NCI-H526 (cell line): ENCODE measurements around the gene CELF4.
A peak's percentile ranks its signal among the peaks of the same experiment; 100 is the strongest.

Experiments used
- DNase-seq, 2 experiments: peaks; one replicate each; lab custom pipeline; 2025; lab: John Stamatoyannopoulos, UW

CELF4 gene

DNA sequence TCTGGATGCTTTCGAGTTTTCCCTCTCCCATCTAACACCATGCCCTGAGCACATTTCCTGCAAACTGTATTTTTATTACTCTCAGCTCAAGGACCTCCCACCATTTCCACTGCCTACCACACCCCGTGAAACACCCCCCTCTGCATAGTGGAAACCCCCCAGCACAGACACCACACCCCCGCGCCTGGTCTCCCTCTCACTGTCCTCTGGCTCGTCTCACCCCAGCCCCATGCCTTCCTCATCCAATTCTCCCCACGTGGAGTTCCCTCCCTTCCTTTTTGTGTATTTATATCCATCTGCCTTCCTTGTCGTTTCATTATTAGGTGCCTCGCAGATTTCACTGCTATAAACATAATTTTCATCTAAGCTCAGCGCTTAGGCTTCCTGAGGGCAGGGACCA lies 307.5 kb downstream of the CELF4 start:
- DNase-seq = no peak

DNA sequence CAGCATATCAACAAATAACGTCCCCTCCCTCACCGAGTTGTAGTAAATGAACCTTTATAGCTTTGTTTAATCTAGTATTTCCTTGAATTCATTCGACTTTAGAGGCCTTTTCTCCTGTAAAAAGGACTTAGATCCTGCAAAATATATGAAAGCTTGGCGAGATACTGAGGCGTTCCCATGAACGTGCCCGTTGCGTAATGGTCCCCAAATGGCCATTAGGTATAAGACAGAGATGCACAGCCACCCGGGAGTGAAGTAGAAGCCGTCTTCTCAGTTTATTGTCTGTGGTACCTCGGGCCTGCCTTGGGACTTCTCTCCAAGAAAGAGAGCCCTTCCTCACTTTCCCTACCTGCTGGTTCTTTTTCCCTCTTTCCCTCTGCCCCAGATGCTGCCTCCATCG lies 310.6 kb downstream of the CELF4 start:
- DNase-seq = no peak

- peak in 1 of 2 experiments; percentile 59 for DNase-seq
Measured at GRCh38 chr18:37254236-37254754, 311.3 kb downstream of the CELF4 start.

- DNase-seq = peak in 1 of 2 experiments; percentile 83
Measured at GRCh38 chr18:37253394-37254235, 312.0 kb downstream of the CELF4 start.

DNA sequence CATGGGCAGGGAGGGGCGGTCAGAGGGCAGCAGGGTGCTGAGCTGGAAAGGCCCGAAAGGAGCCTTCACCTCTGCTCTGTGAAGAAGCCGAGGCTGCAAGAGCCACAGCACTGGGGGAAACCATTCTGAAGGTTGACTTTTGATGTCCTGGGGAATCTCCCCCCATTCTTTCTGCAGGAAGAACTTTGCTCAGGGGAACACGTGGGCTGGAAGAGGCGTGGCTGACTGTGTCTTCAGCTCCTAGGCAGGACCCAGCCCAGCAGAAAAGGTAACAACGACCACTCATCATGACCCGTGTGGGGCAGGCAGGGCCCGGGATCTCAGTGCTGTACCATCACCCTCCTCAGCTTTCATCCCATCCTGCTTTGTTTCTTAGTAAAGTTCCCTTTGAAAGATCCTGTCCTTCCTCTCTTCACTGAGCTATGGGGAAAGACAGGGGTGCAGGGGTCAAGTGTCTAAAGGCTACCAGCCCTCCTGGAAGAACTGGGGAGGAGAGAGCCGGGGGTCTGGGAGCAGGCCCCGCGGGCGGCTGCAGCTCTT lies 312.7 kb downstream of the CELF4 start:
- DNase-seq = peak in 1 of 2 experiments; percentile 42

DNA sequence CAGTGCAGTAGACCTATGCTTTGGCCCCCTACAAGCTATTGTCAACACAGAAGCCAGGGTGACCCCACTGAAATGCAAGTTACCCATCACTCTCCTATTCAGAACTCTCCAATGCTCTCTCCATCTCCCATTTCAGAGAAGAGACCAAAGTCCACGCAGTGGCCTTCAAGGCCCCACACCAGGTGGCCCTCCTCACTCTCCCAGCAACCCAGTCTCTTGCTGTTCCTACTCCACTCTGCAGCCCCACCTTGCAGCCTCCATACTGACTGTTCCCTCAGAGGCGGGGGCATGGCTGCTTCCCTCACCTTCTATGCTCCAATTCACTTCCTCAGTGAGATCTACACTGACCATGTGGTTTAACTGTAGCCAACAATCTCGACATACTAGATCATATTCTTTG lies 313.3 kb downstream of the CELF4 start:
- DNase-seq = no peak

DNA sequence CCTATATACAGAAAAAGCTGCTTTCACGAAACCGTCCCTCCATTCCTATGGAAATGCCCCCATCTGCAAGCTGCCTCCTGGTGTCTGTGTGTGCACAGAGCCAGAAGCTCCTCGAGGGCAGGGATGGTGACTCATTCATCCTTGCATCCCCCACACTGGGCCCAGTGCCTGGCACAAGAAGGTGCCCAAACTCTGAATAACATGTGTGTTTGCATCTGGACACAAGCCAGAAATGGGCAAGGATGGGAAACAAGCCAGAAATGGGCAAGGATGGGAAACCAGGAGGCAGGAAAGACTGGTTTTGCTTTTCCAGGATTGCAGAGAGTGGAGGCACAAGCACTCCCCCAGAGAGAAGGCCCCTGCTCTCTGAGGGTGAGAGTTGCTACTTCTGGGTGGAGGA lies 313.9 kb downstream of the CELF4 start:
- DNase-seq = no peak

- no peak for DNase-seq
Measured at GRCh38 chr18:37249895-37250618, 315.5 kb downstream of the CELF4 start.

GRCh38 chr18:37249171-37249886 lies 316.3 kb downstream of the CELF4 start:
- no peak for DNase-seq

- DNase-seq = no peak
Measured at GRCh38 chr18:37248281-37248680, 317.3 kb downstream of the CELF4 start.

DNA sequence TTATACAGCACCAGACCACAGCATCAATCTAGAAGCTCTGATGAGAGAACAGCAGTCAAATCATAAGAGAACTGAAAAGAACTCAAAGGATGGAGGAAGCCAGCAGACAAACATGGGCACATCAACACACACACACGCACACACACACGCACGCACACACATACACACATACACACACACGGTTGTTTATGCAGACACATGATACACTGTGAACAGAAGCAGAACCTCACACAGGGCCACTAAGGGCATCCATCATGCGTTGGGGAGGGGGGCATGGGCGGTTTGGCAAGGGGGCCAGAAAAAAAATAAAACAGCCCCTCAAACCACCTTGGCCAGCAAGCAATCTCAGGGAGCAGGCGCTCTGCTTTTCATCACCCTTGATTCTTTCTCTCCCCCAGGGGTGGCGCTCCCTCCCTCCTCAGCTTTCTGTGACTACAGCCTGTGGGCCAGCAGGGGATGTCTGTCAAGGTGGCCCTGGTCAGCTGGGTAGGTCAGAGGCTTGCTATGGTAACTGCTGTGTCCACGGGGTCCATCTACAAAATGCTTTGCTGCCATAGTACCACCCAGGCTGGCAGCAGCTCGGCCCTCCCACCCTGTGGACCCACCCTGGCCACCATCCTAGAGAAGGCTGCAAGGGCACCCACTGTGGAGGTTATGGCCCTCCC lies 318.0 kb downstream of the CELF4 start:
- DNase-seq = no peak

DNA sequence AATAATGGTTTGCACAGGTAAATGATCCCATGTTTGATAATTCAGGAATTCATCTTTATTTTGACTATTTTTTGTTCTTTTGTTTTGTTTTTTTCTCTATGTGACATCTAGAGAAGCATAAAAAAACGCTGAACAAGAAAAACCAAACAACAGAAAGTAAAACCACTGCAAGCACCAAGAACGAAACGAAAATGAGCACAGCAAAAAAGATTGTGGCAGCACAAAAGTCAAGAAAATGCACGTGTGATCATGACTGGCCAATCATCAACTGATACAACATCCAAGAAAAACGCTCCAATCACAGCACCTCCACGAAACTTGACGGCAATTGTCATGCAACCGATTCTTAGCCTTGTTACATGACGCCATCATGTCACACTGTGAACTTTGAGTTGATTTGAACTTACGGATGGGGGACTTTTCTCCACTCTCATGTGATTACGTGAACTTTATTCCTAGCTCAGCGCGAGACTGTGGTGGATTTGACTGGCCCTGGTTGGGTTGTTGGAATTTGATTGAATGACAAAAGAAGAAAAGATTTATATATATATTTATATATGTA lies 318.7 kb downstream of the CELF4 start:
- DNase-seq = no peak

- no peak for DNase-seq
Measured at GRCh38 chr18:37244618-37245017, 321.0 kb downstream of the CELF4 start.

DNA sequence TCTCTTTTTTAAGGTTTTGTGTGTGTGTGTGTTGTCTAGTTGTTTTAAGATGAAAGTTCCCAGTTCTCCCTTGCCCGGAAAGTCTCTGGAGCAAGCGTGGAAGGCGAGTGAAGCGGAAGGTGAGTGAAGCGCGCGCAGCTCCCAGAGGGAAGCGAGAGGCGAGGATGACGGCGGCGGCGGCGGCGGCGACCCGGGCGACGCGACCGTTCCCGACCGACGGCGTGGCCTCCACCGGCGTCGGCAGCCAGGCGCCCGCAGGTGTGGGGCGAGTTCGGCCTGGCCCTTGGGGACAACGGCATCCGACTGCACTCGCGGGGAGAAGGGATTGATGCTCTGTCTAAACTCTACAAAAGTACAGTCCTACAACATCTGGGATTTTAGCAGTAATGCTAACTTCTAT lies 321.9 kb downstream of the CELF4 start:
- no peak for DNase-seq

- no peak for DNase-seq
Measured at GRCh38 chr18:37242826-37243560, 322.6 kb downstream of the CELF4 start.

DNA sequence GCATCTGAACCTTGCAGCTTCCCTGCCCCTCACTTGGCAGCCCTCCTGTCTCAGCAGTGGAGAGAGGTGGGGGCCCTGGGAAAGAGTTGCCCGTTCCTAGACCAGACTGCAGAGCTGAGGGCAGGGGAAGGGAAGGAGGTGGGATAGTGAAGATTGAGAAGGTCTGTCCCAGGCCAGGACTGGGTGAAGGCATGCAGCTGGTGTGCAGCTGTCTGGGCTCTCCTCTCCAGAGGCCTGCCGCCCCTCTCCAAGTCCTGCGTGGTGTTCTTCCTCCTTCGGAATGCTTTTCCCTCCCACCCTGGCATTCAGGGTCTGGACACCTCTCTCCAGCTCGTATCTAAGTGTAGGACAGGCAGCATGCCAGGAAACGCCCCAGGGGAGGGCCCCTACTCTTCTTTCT lies 323.5 kb downstream of the CELF4 start:
- no peak for DNase-seq

GRCh38 chr18:37238282-37239108 lies 327.1 kb downstream of the CELF4 start:
- DNase-seq = peak; percentile 58 to 69

GRCh38 chr18:37235583-37235982 lies 330.0 kb downstream of the CELF4 start:
- no peak for DNase-seq

- DNase-seq = no peak
Measured at GRCh38 chr18:37231251-37231650, 334.3 kb downstream of the CELF4 start.

GRCh38 chr18:37230768-37231167 lies 334.8 kb downstream of the CELF4 start:
- DNase-seq = no peak
